Adrenal gland (tissue), 5 donors: ENCODE results near the gene AOPEP.

Experiments
- POLR2A ChIP-seq, 2 donors: fragments of 450-650 bp; IDR thresholded peaks; one replicate each; pipeline ENCODE4 v1.6.1; 2017; ENCODE audit warnings: antibody characterized with exemption in 2 of 2, mild to moderate bottlenecking in 2 of 2, moderate library complexity in 1 of 2
- TF ChIP-seq, protein P1 (sequence below), 6 experiments: fragments of 450-650 bp in 4 of 6; fragments of 200-600 bp in 2 of 6; sonication (generic) in 1 of 6; IDR thresholded peaks; 1 replicate in 5 of 6; 2 replicates in 1 of 6; pipeline versions ENCODE4 v1.5.1 to v1.8.0; 2016 to 2021; ENCODE audit warnings: antibody characterized with exemption in 6 of 6, mild to moderate bottlenecking in 2 of 6, moderate library complexity in 1 of 6
- donor health status: DM: no; HTN: no; CAD: no.

GRCh38 chr9:94906181-94906580 is 179.7 kb downstream of the AOPEP start:
- TF ChIP-seq POLR2A (IDR thresholded peaks at IDR 0.05) = no peak
- TF ChIP-seq, protein P1, sequence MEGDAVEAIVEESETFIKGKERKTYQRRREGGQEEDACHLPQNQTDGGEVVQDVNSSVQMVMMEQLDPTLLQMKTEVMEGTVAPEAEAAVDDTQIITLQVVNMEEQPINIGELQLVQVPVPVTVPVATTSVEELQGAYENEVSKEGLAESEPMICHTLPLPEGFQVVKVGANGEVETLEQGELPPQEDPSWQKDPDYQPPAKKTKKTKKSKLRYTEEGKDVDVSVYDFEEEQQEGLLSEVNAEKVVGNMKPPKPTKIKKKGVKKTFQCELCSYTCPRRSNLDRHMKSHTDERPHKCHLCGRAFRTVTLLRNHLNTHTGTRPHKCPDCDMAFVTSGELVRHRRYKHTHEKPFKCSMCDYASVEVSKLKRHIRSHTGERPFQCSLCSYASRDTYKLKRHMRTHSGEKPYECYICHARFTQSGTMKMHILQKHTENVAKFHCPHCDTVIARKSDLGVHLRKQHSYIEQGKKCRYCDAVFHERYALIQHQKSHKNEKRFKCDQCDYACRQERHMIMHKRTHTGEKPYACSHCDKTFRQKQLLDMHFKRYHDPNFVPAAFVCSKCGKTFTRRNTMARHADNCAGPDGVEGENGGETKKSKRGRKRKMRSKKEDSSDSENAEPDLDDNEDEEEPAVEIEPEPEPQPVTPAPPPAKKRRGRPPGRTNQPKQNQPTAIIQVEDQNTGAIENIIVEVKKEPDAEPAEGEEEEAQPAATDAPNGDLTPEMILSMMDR (IDR thresholded peaks at IDR 0.05) = no peak
